Measurements from ENCODE around the gene KCMF1. TPM values are rescaled to one million over a fixed set of nuclear protein-coding genes. Genes with fewer than 3 reads are reported as not detected.
A peak's percentile ranks its signal among the peaks of the same experiment; 100 is the strongest.

The KCMF1 gene
- total RNA-seq, 2 experiments from 2014 or later: 101 to 111 TPM

DNA sequence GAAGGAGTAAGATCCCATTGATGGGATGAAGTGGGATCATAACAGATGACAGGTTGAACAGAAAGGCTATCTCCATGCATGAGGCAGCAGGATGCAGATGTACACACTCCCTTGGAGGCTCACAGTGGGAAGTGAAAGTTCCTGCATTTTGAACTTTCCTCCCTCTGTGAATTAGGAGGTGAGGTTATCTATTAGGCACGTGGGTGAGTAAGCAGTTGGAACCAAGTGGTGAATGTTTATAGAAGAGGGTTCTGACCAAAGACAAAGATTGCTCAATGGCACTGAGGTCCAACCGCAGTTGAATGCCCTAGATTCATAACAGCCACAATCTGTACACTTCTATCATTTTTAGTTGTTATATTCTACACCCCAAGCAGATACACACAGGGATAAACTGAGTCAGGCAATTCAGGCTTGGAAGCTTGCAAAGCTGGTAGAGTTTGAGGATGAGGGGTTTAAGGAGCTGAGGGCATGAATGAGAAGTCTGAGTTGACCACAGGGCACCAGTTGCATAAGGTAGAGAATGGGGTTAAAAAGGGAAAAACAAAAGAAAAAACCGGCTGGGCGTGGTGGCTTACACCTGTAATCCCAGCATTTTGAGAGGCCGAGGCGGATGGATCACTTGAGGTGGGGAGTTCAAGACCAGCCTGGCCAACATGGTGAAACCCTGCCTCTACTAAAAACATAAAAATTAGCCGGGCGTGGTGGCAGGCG is 7.1 kb upstream of the KCMF1 start:
- peaks cover 64% of the 10 kb centered on the region for H3K36me3 Mint-ChIP-seq
- H3K4me1 Mint-ChIP-seq: peaks cover 35% of the 10 kb centered on the region
- H3K9me3 Mint-ChIP-seq: peaks cover 3% of the 10 kb centered on the region
- H3K27ac Mint-ChIP-seq: peak overlapping the region; percentile 16
- no peaks in the 10 kb centered on the region for H3K27me3 Mint-ChIP-seq
- H3K4me3 Mint-ChIP-seq: no peak overlapping the region
- no peak for DNase-seq

DNA sequence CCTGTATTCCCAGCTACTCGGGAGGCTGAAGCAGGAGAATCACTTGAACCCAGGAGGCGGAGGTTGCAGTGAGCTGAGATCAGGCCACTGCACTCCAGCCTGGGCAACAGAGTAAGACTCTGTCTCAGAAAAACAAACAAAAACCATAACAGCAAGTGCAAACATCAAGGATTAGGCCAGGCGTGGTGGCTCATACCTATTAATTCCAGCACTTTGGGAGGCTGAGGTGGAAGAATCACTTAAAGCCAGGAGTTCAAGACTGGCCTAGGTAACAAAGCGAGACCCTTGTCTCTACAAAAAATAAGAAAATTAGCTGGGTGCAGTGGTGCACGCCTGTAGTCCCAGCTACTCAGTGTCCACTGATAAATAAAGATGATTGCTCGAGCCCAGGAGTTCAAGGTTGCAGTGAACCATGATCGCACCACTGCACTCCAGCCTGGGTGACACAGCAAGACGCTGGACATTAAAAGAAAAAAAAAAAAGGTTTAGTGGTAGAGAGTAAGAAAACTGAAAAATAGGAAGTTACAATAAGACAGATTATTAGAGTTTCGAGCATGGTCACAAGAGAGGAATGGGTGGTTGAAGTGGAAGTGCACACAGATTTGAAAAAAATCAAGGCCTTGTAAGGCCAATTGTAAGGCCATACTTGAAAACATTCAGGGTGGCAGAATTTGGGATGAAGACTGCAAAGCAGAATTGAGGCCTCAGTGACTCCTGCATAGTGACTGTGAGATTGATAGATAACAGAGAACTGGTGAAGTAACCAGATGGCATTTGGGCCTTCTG is 6.4 kb upstream of the KCMF1 start:
- peaks cover 67% of the 10 kb centered on the region for H3K36me3 Mint-ChIP-seq
- peak overlapping the region; percentile 39 for H3K27ac Mint-ChIP-seq
- H3K4me3 Mint-ChIP-seq: no peak overlapping the region
- no peaks in the 10 kb centered on the region for H3K27me3 Mint-ChIP-seq
- no peak for DNase-seq
- peaks cover 3% of the 10 kb centered on the region for H3K9me3 Mint-ChIP-seq
- peaks cover 35% of the 10 kb centered on the region for H3K4me1 Mint-ChIP-seq

DNA sequence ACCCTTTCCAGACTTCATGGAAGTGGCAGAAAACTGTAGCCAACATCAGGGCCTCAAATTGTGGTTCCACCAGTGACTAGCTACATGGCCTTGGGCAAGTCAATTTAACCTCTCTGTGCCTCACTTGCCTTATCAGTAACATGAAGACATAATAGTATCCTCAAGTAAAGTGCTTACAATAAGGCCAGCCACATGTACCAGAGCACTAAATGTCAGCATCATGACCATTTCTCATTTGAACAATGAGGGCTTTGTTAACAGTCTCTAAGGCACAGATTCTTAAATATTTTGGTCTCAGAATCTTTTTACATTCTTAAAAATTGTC is 5.8 kb upstream of the KCMF1 start:
- Mint-ChIP-seq H3K27ac (peak overlapping the region; percentile 39), H3K4me3 (no peak overlapping the region), H3K27me3 (peaks cover 3% of the 10 kb centered on the region), H3K9me3 (peaks cover 3% of the 10 kb centered on the region), H3K4me1 (peaks cover 34% of the 10 kb centered on the region), H3K36me3 (peaks cover 72% of the 10 kb centered on the region)
- DNase-seq: no peak

DNA sequence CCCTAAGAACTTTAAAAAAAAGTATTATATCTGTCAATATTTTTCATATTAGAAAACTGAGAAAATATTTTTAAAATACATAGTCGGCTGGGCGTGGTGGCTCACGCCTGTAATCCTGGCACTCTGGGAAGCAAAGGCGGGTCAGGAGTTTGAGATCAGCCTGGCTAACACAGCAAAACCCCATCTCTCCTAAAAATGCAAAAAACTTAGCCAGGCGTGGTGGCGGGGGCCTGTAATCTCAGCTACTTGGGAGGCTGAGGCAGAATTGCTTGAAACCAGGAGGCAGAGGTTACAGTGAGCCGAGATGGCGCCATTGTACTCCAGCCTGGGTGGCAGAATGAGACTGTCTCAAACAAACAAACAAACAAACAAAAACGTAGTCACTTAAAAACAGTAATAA is 5.1 kb upstream of the KCMF1 start:
- H3K27ac Mint-ChIP-seq: no peak overlapping the region
- no peak for DNase-seq
- peaks cover 3% of the 10 kb centered on the region for H3K27me3 Mint-ChIP-seq
- H3K4me3 Mint-ChIP-seq: no peak overlapping the region
- H3K4me1 Mint-ChIP-seq: peaks cover 34% of the 10 kb centered on the region
- peaks cover 3% of the 10 kb centered on the region for H3K9me3 Mint-ChIP-seq
- peaks cover 70% of the 10 kb centered on the region for H3K36me3 Mint-ChIP-seq

DNA sequence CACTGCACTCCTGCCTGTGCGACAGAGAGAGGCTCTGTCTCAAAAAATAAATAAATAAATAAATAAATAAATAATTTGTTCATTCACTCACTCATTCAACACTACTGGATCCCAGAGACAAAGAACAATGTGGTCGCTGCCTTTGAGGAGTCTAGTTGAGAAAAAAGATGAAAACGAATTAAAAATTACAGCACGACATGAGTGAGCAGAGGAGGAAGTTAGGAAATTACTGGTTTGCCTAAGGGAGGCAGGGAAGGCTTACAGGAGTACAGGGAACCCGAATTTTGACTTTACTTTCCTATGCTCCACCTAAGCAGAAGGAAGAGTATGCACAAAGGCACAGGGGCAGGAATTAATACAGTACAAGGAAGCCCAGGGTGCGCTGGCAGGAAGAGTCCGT is 4.2 kb upstream of the KCMF1 start:
- peak overlapping the region; percentile 25 for H3K27ac Mint-ChIP-seq
- no peak overlapping the region for H3K4me3 Mint-ChIP-seq

DNA sequence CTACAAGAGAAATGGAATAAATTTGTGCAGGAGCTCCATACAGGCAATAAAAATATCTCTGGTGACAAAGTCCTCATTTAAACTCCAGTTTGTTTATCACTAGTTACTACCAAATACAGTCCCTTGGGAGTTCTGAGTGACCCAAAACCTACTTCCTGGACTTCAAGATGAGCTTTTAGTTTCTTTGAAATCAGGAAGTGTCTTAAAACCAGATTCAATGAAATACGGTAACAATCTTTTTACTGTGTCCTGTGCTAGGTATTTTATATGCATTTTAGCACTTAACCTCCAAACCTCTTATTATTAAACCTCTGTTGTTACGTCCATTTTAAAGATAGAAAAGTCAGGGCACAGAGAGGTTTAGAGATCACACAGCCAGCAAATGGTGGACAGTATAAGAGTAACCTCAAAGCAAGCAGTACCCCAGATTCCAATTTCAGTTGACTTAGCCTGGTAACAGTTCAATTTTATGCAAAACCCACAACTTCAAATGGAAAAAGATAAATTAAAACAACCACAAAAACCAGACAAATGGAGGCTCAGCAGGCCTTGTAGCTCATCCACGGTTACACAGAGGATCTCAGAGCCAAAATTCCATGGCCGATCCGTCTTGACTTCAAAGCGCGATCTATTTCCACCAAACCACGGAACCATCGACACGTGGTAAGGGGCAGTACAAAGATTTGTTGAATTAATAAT is 1.3 kb upstream of the KCMF1 start:
- peak; percentile 20 for DNase-seq
- H3K27me3 Mint-ChIP-seq: peaks cover 3% of the 10 kb centered on the region
- peak overlapping the region; percentile 100 for H3K4me3 Mint-ChIP-seq
- peak overlapping the region; percentile 100 for H3K27ac Mint-ChIP-seq
- H3K4me1 Mint-ChIP-seq: peaks cover 35% of the 10 kb centered on the region
- H3K36me3 Mint-ChIP-seq: peaks cover 56% of the 10 kb centered on the region
- no peaks in the 10 kb centered on the region for H3K9me3 Mint-ChIP-seq

More for the DNA sequence above, 4.2 kb upstream of the KCMF1 start:
- no peak for DNase-seq
- peaks cover 3% of the 10 kb centered on the region for H3K27me3 Mint-ChIP-seq
- peaks cover 34% of the 10 kb centered on the region for H3K4me1 Mint-ChIP-seq
- H3K36me3 Mint-ChIP-seq: peaks cover 63% of the 10 kb centered on the region
- H3K9me3 Mint-ChIP-seq: peaks cover 3% of the 10 kb centered on the region

DNA sequence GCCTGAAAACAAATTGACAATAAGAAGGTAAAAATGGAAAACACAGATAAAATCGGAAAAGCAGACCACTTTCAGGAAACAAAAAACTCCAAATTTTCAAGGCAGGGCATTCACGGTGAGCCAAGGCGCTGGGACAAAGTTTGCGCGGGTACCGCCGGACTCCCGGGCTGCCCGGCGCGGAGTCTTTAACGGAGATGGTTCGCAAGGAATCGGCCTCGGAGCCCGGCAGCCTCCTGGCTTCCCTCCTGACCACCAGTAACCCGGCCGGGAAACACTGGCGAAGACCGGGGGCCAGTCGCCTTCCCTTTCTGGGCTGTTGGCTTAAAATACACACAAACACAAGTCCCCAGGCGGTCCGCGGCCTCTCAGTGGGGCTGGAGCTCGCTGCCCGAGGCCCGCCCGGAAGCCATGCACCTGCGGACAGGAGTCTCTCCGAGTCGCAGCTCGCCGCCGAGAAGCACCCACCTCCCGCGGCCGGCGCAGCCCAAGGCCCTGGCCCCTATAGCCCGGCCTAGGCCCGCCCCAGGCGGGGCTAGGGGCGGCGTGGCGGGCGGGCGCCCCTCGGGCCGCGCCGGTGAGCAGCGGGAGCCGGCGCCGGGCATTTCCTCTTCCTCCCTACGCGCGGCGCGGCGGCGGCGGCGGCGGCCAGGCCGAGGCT is 622 bp upstream of the KCMF1 start:
- Mint-ChIP-seq H3K27me3 (peaks cover 3% of the 10 kb centered on the region), H3K27ac (peak overlapping the region; percentile 100), H3K4me3 (peak overlapping the region; percentile 100), H3K9me3 (no peaks in the 10 kb centered on the region), H3K36me3 (peaks cover 52% of the 10 kb centered on the region), H3K4me1 (peaks cover 36% of the 10 kb centered on the region)
- peak; percentile 74 for DNase-seq

DNA sequence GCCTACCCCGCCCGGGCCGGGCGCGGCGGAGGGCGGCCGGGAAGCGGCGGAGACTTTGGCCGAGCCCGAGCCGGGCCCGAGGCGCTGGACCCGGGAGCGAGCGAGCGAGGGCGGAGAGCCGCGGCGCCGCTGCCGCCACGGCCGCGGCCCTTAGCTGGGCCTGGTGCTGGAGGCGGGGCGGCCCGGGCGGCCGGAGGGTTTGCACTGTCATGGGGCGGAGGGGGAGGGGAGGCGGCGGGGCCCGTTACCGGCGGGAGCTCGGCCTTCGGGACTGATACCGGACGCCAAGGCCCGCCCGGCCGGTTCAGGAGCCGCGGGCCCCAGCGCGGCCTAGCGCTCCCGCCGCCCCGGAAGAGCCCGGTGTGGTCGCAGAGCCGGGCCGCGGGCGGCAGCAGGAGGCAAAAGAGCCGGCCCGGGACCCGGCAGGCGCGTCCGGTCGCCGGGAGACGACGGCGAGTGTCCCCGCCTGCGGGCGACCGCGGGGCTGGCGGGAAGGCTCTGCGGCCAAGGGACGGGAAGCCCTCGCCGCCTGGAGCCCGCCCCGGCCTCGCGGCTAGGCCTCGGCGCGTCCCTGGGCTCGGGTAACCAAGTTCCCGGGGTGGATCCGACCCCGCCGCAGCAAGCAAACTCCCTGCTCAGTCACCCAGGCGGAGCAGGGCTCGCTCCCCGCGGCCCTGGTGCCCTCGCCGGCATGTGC is 697 bp downstream of the KCMF1 start:
- H3K9me3 Mint-ChIP-seq: no peaks in the 10 kb centered on the region
- H3K4me3 Mint-ChIP-seq: peak overlapping the region; percentile 89
- H3K36me3 Mint-ChIP-seq: peaks cover 49% of the 10 kb centered on the region
- peaks cover 46% of the 10 kb centered on the region for H3K4me1 Mint-ChIP-seq
- peak overlapping the region; percentile 84 for H3K27ac Mint-ChIP-seq
- H3K27me3 Mint-ChIP-seq: peaks cover 3% of the 10 kb centered on the region
- peak; percentile 76 for DNase-seq

DNA sequence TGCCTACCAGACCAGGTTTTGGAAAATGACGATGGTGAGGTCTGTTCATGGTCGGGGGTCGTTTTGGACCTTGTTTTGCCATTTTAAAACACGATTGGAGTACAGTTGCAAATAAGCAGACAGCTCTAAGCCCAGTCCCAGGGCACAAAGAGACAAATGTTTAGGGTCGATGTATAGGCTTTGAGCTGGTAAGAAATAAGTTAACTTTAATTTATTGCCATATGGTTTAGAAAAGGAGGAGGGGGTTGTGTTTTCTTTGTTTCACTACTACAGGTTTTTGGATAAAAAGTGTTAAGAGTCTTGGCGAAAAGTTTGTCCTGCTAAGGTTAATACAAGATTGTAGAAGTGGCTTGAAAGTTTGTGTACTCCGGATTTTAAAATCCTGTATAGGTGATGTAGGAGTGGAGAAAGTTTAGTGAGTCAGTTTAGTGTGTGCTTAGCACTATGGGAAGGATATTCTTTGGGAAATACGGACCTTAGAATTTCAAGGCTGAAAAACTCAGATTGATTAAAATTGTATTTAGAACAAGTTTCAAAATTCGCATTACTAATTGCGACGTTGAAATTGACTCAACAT is 1.3 kb downstream of the KCMF1 start:
- H3K36me3 Mint-ChIP-seq: peaks cover 49% of the 10 kb centered on the region
- peaks cover 3% of the 10 kb centered on the region for H3K27me3 Mint-ChIP-seq
- peak overlapping the region; percentile 84 for H3K27ac Mint-ChIP-seq
- no peaks in the 10 kb centered on the region for H3K9me3 Mint-ChIP-seq
- H3K4me1 Mint-ChIP-seq: peaks cover 48% of the 10 kb centered on the region
- DNase-seq: no peak
- H3K4me3 Mint-ChIP-seq: peak overlapping the region; percentile 89

DNA sequence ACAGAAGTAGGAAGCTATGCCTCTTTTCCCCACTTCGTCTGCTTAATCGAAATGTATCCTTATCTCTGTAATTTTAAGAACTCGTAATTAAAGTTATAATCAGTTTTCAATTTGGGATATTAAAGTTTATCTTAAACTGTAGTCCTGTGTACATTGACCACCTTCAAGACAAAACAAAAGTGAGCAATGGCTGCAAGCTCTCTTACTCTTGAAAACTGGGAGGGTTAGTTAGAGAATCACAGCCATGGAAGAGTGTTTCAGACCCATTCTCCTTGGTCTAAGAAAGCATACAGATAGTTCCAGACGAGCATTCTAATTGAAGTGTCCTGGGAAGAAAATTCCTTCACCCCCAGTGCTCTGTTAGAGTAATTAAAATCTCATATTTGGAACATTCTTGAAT is 2.0 kb downstream of the KCMF1 start:
- peak overlapping the region; percentile 89 for H3K4me3 Mint-ChIP-seq
- no peaks in the 10 kb centered on the region for H3K9me3 Mint-ChIP-seq
- peaks cover 3% of the 10 kb centered on the region for H3K27me3 Mint-ChIP-seq
- DNase-seq: no peak
- H3K36me3 Mint-ChIP-seq: peaks cover 50% of the 10 kb centered on the region
- H3K27ac Mint-ChIP-seq: peak overlapping the region; percentile 84
- H3K4me1 Mint-ChIP-seq: peaks cover 48% of the 10 kb centered on the region

DNA sequence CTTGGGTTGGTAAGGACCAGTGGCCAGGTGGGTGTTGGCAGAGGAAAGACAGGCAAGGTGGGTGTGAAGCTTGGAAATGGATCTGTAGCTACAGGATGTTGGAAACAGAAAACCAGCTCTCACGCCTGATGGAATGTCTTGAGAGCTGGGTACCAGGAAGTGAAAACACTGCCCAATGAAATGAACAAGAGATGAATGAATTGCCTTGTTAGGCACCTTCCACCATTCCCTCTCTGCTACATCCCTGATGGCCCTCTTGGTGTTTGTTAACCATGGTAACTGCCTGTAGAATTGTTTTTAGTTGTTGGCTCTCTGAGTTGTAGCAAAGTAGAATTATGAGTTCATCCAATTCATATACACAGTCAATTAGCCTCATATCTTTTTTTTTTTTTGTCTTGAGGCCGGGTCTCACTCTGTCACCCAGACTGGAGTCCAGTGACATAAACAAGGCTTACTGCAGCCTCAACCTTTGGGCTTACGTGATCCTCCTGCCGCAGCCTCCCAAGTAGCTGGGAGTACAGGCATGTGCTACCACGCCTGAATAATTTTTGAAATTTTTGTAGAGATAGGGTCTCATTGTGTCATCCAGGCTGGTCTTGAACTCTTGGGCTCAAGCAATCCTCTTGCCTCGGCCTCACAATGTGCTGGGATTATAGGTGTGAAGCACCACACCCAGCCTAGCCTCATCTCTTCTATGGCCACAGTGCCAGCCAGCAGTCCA is 9.5 kb downstream of the KCMF1 start:
- H3K36me3 Mint-ChIP-seq: peaks cover 41% of the 10 kb centered on the region
- peak overlapping the region; percentile 42 for H3K27ac Mint-ChIP-seq
- peaks cover 57% of the 10 kb centered on the region for H3K4me1 Mint-ChIP-seq
- no peaks in the 10 kb centered on the region for H3K27me3 Mint-ChIP-seq
- no peaks in the 10 kb centered on the region for H3K9me3 Mint-ChIP-seq
- H3K4me3 Mint-ChIP-seq: no peak overlapping the region
- DNase-seq: no peak

DNA sequence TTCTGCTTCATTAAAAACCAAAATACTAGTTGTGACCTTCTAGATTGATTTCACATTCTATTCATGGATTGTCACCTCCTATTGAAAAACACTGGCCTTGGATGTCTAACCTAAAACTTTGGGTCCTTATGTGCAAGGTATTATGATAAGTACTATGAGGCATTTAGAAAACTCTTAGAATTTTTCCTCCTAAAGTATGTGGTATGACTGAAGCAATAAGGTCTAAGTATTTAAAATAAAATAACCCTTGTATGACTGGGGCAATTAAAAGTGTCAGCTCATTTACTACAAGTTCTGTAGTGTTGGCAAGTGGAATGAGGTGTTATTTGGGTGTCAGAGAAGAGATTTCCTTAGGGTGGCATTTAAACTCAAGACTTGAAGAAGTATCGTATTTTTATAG is 15.1 kb downstream of the KCMF1 start:
- Mint-ChIP-seq H3K4me1 (peaks cover 39% of the 10 kb centered on the region), H3K4me3 (no peak overlapping the region), H3K27me3 (no peaks in the 10 kb centered on the region), H3K36me3 (peaks cover 30% of the 10 kb centered on the region), H3K27ac (no peak overlapping the region), H3K9me3 (peaks cover 2% of the 10 kb centered on the region)
- DNase-seq: no peak

DNA sequence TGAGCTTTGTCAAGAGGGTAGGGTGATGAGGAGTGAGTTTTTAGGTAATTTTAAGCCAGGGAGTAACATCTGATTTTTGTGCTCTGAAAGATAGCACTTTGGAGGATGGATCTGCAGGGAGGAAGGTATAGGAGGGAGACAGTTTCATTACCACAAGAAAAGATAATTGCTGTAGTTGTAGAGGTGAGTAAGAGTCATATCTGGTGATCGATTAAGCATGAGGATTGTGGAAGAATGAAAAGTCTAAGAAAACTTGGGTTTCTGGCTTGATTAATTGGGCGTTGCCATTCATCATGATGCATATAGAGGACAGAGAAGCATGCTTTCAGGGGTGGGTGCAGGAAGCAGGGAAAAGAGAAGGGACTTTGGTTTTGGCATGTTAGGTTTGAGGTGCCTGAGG is 18.5 kb downstream of the KCMF1 start:
- H3K36me3 Mint-ChIP-seq: peaks cover 37% of the 10 kb centered on the region
- peaks cover 2% of the 10 kb centered on the region for H3K9me3 Mint-ChIP-seq
- H3K27me3 Mint-ChIP-seq: no peaks in the 10 kb centered on the region
- DNase-seq: no peak
- H3K27ac Mint-ChIP-seq: no peak overlapping the region
- no peak overlapping the region for H3K4me3 Mint-ChIP-seq
- peaks cover 30% of the 10 kb centered on the region for H3K4me1 Mint-ChIP-seq

DNA sequence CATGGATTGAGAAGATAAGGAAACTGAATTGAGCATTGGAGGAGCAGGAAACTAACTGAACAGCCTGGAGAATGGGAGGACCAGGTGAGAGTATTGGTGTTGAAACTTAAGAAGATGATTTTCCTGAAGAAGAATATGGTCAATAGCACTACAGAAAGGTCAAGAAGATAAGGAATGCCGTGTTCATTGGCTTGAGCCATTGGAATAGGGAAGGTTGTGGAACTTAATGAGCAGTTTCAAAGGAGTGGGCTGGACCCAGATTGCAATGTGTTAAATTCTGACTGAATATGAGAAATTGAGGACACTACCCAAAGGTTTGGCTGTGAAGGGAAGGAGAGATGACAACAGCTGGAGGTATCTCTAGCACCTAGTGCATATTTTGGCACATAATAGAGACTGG is 19.0 kb downstream of the KCMF1 start:
- peaks cover 30% of the 10 kb centered on the region for H3K4me1 Mint-ChIP-seq
- no peaks in the 10 kb centered on the region for H3K27me3 Mint-ChIP-seq
- DNase-seq: no peak
- H3K4me3 Mint-ChIP-seq: no peak overlapping the region
- H3K9me3 Mint-ChIP-seq: peaks cover 2% of the 10 kb centered on the region
- H3K27ac Mint-ChIP-seq: no peak overlapping the region
- H3K36me3 Mint-ChIP-seq: peaks cover 37% of the 10 kb centered on the region

Data from activated naive CD8-positive, alpha-beta T cell treated with anti-CD3 and anti-CD28 coated beads for 36 hours (primary cell).